Stimulated activated CD8-positive, alpha-beta memory T cell treated with anti-CD3 and anti-CD28 coated beads, Interleukin-15, amount 100 ng/mL, for 4 hours (primary cell): ENCODE results near the gene ENHO.

ENCODE experiments used
- DNase-seq, 2 donors: peaks; one replicate each; pipeline ENCODE4 v3.0.0-alpha.2; 2020; ENCODE audit warnings: low read depth in 2 of 2

The ENHO gene

DNA sequence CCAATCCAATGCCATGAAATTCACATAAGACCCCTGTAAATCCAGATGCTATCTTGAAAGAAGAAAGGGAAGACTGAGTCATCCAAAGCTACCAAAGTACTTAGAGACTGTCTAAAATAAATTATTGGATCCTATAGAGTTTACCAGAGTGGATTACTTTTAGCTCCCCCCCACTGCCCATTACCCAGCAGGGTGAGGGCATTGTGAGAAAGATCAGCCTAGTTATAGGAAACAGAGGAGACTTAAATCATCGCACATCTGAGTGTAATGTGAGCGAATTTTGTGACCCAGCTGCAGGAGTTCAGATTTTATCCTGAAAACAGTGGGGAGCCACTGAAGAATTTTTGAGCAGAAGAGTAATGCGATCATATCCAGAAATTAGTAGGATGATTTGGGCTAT, 1.6 kb upstream of the ENHO start:
- no peak for DNase-seq

DNA sequence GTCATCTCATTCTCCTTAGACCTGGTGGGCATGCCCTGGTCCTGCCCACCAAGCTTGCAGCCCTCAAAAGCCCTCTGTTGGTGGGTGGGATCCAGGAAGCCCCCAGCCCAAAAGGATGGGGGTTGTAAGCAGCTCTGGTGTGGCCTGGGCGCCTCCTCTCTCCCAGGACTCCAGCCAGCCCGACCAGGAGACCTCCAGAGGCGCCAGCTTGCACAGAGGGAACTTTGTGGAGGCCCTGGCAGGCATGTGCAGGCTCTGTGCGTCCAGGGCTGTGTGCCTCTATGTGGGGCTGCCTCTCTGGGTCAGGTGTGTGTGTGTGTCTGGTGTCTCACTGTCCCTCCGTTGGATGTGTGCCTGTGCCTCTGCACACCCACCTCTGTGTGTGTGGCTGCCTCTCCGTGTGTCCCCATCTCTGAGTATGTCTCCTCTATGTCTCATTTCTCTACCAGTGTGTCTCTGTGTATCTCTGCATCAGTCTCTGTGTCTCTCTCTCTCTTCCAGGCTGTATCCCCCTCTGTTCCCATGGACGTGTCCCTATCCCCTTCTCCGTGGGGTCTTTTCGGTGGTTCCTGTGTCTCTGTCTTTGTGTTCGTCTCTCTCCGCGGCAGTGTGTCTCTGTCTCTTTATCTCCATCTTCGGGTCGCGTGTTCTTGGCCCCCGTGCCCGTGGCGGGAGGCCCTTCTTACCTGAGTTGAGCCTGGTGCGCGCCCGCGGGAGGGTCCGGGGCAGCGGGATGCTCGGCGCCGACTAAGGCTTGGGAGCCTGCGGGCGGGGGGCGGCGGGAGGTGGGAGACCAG, 501 bp downstream of the ENHO start:
- DNase-seq, result no peak

DNA sequence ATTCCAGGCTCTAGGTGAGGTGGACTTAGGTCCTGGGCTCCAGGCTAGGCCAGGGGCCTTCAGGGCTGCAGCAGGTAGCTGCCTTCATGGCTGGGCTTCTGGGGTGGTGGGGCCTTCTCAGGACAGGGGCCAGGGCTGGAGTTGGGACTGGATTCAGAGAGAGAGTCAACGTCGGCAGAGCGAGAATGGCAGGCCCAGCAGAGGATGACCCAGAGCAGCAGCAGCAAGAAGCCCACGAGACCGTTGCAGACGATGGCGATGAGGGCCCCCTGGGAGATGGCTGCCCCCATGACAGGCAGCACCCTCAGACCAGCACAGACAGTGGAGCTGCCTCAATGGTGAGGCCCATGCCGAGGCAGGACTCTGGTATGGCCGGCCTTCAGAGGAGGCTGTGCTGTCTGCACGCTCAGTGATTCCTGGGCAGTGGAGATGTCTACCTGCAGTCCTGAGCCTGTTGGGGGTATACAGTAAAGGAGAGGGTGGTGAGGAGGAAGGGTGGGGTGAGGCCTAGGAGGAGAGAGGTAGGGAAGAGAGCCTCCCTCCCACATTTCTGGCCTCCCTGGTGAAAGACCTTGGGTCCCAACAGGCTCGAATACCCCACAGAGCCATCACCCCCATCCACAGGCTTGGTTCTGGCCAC, 1.3 kb downstream of the ENHO start:
- no peak for DNase-seq

DNA sequence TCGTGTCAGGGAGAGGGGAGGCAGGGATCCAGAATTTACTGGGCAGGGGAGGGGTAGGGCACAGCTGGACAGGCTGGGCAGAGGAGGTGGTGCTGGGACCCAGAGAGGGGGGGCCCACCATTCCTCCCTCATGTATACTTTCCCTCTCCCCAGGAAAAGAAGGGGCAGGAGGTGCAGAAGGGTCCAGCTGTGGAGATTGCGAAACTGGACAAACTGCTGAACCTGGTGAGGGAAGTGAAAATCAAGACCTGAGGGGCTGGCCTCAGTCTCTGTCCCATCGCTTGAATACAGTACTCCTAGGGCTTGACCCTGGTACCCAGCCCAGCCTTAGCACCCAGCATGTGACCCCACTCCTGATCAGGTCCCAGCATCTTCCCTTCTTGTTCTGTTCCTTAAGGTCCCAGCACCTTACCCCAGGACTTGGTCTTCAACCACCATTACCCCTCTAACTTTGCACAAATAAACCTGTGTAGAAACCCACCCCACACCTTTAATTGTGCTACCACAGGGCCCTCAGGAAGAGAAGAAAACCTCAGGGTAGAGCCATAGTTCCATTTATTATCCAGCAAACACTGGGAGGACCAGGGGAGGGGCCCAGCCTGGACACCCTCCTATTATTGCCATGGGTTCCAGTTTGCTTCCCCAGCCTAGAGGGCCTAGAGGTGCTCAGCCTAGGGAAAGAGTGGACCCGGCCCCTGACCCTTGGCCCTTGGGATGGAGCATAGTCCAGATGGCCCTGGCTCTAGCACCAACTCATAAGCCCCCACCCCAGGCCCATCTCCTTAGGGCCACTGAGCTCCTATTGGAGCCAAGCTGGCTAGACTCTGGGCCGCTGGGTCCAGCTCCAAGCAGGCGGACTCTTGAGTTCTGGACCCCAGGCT, 2.0 kb downstream of the ENHO start:
- no peak for DNase-seq

DNA sequence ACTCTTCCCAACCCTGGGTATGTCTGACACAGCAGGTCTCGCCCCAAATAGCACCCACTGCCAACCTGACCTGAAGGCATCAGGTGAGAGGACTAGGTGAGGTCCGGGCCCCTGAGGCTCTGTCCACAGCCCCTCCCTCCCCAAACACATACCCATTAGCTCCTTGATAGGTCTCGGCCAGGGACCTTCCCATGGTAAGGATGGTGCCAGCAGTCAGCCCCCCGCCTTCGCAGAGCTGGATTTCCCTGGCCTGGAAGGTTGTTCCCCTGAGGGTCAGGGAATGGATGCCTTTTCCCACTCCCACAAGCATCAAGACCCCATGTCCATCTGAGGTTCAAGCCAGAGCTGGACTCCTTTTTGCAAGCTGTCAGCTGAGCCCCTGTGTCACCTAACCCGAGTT, 2.7 kb downstream of the ENHO start:
- DNase-seq, result no peak

DNA sequence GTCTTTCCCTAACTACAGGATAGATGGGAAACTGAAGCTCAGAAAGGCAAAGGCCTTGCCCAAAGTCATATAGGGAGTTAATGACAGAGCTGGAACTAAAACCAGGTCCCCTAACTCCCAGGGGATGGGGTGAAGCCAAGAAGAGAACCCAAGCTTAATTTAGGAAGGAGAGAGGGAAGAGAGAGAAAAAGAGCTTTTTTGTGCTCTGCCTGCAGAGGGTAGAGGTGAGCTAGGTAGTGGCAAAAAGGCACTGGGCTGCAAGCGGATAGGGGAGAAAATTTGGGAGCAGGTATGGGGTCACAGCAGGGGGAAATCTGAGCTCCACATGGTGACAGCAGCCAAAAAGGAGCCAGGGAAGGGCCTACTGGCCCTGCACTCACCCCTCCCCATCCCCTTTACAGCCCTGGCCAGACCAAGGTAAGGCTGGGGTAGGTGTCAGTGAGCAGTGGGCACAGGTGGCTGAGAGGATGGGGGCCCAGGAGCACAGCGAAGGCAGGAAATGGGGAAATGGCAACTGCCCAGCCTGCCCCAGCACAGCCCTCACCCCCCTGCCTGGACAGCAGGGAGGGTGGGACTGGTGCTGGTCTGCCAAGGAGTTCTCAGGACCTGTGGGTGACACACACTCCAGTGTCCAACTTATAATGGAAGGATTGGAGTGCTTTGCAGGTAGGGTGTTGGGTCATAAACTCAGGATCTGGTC, 3.3 kb downstream of the ENHO start:
- no peak for DNase-seq

DNA sequence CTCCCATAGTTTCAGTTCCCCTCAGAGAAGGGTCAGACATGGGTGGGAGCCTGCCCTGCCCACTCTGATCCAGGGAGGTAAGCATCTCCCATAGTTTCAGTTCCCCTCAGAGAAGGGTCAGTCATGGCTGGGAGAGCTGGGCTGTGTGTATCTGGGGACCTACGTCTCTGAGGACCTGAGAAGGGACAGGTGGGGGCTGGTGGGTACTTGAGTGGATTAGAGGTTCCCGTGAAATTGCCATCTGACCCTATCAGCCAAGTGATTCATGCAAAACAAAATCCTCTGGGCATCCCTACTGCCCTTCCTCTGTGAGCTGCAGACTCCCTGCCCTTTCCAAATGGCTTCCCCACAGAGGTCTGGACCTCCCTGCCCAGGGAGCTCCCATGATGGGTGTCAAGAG, 3.9 kb downstream of the ENHO start:
- DNase-seq, result no peak

DNA sequence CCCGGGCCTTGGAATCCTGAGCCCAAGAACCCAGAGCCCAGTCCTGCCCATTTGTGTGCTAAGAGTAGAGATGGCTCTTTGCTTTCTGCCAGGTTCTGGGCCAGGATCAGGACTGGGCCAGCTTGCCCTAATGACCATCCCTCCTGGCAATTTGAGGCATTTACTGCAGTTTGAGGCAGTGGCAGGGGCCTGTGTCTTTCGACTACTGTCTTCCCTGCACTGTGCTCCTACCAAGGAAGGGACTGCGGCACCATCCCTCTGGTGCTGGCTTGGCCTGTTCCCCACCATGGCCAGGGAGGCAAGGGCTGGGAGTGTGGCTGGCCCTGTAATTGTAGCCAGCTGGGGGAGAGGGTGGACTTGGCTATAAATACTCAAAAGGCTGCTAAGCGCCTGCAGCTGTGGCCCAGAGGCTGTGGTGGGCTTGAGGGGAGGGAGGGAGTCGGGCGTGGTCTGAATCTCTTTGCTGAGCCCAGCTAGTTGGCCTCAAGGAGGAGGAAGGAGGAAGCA, 4.6 kb downstream of the ENHO start:
- DNase-seq, result no peak

DNA sequence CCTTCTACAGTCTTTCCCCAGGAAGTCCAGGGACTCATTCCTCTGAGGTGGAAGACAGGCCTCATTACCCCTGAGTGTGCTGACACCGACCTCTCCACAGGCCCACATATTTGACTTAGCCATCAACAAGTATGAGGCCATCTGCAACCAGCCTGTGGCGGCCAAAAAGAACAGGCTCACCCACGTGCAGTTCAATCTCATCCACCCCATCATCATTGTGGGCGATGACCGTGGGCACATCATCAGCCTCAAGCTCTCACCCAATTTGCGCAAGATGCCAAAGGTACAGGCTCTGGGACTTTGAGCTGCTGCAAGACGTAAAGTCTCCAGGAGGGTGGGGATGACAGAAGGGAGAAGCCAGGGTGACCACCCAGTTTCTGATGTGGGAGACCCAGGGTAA, 5.6 kb downstream of the ENHO start:
- DNase-seq, result no peak

DNA sequence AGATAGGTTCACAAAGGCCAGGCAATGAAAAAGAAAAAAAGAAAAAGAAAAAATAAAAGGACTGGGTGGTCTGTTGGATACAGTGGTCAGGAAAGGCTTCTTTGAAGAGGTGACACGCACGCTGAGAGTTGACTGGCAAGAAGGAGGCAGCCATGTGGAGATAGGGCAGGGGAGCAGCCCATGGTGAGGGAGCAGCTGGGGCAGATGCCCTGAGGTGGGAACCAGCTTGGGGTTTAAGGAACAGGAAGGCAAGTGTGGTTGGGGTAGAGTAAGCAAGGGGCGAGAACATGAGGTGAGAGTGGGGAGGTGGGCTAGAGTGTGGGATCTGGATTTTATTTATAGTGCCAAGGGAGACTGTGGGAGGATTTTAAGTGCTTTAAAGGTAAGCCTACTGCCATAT, 6.8 kb downstream of the ENHO start:
- no peak for DNase-seq

DNA sequence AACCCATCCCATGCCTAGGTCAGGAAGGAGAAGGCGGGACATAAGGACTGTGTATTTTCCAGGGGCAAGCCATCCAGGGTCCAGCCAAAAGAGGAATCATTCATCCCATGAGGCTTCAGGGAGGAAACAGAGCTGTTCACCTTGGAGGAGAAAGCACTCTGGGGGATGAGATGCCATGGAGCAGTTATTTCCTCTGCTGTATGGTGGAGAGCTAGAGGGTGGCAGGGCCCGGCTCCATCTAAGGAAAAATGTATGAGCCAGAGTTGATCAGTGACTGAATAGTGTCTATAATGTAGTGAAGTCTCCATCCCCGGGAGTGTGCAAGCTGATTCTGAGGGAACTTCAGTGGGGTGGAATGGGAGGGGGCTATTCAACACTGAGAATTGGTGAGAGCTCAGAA, 8.0 kb downstream of the ENHO start:
- DNase-seq, result no peak

DNA sequence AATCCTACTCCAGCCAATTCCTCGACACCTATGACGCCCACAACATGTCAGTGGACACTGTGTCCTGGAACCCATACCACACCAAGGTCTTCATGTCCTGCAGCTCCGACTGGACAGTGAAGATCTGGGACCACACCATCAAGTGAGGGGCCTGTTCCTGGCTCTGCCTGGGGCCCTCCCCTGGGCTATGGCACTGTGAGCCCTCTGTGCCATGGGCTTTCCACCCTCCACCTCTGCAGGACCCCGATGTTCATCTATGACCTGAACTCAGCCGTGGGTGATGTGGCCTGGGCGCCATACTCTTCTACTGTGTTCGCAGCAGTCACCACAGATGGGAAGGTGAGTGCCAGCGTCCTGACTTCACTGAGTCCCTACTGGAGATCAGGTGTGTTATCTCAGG, 8.4 kb downstream of the ENHO start:
- no peak for DNase-seq

DNA sequence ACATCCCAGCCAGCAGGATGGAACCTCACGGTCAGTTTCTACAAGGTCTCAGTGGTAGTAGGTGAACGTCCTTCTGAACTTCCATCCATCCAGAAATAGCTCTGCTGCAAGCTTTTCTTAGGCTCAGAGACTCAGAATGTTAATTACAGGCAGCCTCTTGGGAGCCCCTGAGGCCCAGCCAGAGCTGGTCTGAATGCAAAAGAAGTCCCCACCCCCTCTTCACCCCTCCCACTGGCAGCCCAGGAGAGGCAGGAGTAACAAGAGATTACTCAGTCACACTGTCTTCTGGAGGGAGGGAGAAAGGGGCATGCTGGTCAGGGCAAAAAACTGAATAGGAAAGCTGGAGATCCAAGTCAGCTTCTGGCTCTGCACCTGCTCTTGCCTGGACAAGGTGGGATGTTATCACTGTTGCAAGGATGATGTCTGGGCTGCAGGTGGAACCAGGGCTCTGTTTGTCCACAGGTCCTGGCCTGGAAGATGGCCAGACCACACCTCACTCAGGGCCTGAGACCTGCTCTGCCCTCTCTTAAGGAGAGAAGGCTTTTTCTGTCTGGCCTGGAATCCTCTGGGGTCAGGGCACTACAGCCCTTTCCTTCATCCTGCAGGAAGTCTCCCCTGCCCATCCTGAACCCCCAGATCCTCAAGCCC, 9.1 kb downstream of the ENHO start:
- no peak for DNase-seq

DNA sequence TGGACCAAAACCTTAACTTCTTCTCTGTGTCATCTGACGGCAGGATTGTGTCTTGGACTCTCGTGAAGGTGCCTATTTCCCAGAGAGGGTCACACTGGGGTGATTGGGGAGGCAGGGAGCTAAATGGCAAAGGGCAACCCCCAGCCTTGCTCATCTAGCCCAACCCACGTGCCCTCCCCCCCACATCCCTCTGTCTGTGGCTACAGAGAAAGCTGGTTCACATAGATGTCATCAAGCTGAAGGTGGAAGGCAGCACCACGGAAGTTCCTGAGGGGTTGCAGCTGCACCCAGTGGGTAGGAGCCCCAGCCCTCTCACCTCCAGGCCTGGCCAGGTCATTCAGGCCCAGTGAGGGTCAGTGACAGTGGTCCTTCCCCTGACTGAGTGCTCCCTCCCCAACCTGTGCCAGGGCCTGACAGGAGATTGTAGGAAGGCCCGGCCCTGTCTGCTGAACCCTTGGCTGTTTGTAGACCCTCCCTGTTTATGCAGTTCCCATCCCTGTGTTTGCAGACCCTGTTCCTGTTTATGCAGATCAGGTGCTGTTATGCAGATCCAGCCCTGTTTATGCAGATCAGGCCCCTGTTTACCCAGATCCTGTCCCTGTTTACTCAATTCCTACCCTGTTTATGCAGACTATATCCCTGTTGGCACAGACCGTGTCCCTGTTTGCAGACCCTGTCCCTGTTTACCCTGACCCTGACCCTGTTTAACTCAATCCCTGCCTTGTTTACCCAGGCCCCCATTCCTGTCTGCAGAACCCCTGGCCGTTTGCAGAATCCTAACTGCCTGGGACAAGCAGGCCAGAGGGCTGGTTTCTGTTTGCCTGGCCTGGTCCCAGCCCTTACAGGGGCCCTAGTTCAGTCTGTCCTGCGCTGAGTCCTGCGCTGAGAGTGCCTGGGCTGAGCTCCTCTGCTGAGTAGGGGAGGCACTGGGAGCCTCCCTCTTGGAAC, 10.4 kb downstream of the ENHO start:
- DNase-seq, result no peak

DNA sequence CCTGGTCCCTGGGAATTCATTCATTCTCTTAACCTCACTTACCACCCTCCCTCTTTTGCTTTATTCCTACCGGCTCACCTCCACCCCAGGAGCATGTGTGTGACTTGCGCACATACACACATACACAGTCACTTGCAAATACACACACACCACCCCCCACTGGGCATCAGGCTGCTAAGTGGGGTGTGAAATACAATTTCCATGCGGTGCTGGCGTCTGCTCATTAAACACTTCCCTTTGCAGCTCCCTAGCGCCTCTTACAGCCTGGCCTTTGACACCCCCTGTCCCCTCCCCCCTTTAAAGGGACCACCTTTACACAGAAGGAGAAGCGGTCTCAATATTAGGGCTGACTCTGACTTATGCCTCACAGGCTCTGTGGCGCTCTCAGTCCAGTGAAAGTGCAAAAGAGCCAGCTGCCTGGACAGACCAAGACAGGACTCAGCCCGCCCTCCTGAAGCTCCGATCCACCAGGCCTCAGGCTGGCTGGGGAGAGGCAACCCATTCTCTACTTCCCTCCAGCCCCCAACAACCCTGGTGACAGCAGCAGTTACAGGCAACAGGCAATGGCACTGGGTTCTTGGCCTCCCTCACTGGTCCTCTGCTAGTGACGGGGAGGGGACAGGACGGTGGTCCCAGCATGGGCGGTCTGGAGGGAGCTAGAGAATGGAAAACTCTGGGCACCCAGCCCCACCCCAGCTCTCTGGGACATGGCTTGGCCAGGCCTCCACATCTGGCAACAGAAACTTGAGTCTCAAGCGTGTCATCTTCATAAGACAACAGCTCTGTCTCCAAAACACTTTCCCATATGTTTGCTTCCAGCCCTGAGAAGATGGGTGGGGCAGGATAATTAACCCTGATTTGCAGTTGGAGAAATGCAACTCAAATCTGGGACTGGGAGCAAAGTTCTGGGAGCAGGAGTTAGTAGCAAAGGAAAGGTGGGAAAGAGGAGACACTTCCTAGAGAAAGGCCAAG, 12.0 kb downstream of the ENHO start:
- no peak for DNase-seq

DNA sequence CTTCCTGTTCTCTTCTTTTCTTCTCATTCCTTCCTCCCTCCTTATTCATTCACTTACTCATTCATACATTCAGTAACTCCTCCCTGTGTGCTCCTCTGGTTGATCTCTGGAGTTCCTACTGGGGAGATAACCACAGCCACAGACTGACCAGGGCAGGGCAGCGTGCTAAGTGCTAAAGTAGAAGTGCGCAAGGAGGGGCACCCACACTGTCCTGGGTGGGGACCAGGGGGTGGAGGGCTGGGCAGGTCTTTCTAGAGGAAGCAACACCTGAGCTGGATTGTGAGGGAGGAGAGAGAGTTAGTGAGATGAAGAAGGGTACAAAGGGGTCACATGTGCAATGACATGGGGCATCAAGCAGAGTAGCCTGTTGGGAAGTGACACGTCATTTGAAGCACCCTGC, 13.8 kb downstream of the ENHO start:
- no peak for DNase-seq

DNA sequence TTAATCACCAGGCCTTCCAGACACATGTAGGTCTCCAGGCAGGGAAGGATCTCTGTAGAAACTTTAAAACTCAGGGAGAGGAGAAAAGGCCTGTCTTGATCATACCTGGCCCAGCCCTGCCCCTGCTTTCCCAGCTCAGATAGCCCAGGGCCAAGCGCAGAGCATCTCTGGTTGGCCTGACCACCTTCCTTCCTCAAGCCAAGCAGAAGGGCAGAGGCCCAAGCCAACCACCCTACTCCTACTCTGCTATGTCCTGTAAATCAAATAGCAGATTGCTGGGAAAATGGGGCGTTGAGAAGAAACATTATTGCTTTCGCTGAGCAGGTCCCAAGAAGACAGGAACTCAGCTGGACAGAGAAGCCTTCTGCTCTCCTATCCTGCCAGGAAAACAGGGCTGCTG, 14.3 kb downstream of the ENHO start:
- no peak for DNase-seq

DNA sequence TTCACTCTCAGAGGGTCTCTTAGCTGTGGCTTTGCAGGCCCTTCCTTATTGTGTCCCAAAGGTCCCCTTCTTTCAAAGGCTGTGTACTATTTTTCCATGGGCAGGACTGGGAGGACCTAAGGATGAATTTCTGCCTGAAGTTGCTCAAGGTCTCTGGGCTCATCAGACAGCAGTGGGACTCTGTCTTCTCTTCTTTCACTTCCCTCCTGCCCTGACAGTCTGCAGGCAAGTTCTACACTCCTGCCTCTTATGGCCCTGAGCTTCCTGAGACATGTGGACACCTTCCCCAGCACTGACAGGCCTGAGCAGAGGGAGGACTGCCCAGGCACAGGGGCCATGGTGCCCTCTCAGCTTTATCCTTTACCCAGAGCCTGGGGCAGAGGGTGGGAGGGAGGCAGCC, 14.8 kb downstream of the ENHO start:
- DNase-seq, result no peak

DNA sequence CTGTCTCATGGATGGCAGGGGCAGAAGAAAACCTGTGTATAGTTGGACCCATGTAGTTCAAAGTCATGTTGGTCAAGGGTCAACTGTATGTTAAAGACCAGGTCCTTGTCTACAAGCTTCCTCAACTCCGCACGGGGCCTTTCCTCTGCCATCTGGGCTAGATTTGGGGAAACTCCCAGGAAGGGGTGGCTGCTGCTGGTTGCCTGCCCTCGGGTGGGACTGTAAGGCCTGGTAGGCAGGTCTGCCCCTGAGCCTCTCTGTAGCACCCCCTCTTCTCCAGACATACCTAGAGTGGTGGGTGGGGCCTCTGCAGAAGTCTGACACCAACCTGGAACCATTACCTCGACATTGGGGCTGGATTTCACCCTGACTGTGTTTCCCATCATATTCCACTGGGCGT, 15.2 kb downstream of the ENHO start:
- DNase-seq, result no peak
